ENCODE results near the gene VDAC1.

- TF ChIP-seq CTCF (conservative IDR thresholded peaks at IDR 0.05; ENCODE audit: low read length) = no peak
- no peak for TF ChIP-seq EZH2phosphoT487 (IDR thresholded peaks at IDR 0.05; ENCODE audit: borderline replicate concordance, low read depth, low read length)
Observed at GRCh38 chr5:133959643-133960042, 45.1 kb downstream of the VDAC1 start.

Data from OCI-LY7 (cell line).